PC-3 (cell line): Measurements from ENCODE around the gene TRIM56.
"Not testable (repeated sequence)": the region's sequence is repeated elsewhere in the genome, so short reads cannot be mapped to it uniquely, and the experiment has no call there.

Experiments used
- CTCF ChIP-seq: fragments of 300-600 bp; sonication (generic); conservative IDR thresholded peaks from 2 replicates; pipeline ENCODE4 v1.5.1; 2017; ENCODE audit warnings: antibody characterized with exemption, low read depth, mild to moderate bottlenecking, low read length
- EZH2 ChIP-seq: fragments of 300-600 bp; sonication (generic); IDR thresholded peaks from one replicate; pipeline ENCODE4 v1.6.1; 2017; ENCODE audit warnings: antibody characterized with exemption, mild to moderate bottlenecking, low read length; ENCODE audit not compliant: unreplicated experiment

GRCh38 chr7:101121631-101121990 lies 36.3 kb downstream of the TRIM56 start:
- not testable (repeated sequence) for TF ChIP-seq CTCF, EZH2
